Osteoblast (primary cell): ENCODE measurements around the gene SIGLEC10. TPM values are rescaled to one million over a fixed set of nuclear protein-coding genes. Genes with fewer than 3 reads are reported as not detected.

Experiments used
- DNase-seq: peaks from one replicate; pipeline ENCODE4 v3.0.0; 2011; ENCODE audit warnings: low spot score, mixed read lengths; ENCODE audit not compliant: insufficient read length; ENCODE audit errors: missing footprints
- H2AFZ ChIP-seq: 2 replicates; pipeline ENCODE4 v1.6.0; 2011; ENCODE audit warnings: mild to moderate bottlenecking, low read length
- H3K27ac ChIP-seq: 2 replicates; pipeline ENCODE4 v1.5.1; 2011; ENCODE audit warnings: mild to moderate bottlenecking, low read depth, low read length, moderate library complexity
- H3K27me3 ChIP-seq: 2 replicates; pipeline ENCODE4 v1.6.0; 2012; ENCODE audit warnings: mild to moderate bottlenecking, control low read depth, inconsistent platforms, low read length, moderate library complexity; ENCODE audit not compliant: insufficient read depth
- H3K36me3 ChIP-seq: 2 replicates; pipeline ENCODE4 v1.5.1; 2011; ENCODE audit warnings: mild to moderate bottlenecking, low read length, control low read depth, moderate library complexity; ENCODE audit not compliant: insufficient read depth
- H3K4me1 ChIP-seq: 2 replicates; pipeline ENCODE4 v1.5.1; 2011; ENCODE audit warnings: mild to moderate bottlenecking, low read length, control low read depth, moderate library complexity; ENCODE audit not compliant: insufficient read depth
- H3K4me2 ChIP-seq: 2 replicates; pipeline ENCODE4 v1.6.0; 2011; ENCODE audit warnings: mild to moderate bottlenecking, low read length; ENCODE audit not compliant: insufficient read depth
- H3K4me3 ChIP-seq: fragments of 200-600 bp; sonication (generic); 3 replicates; pipeline ENCODE4 v1.5.1; 2012; ENCODE audit warnings: mild to moderate bottlenecking, low read length, inconsistent platforms; ENCODE audit not compliant: insufficient read depth
- H3K79me2 ChIP-seq: 2 replicates; pipeline ENCODE4 v1.6.0; 2012; ENCODE audit warnings: mild to moderate bottlenecking, low read length, control low read depth, inconsistent platforms; ENCODE audit not compliant: insufficient read depth
- H3K9me3 ChIP-seq: 2 replicates; pipeline ENCODE4 v1.5.1; 2011; ENCODE audit warnings: low read depth, low read length, control low read depth
- H4K20me1 ChIP-seq: 2 replicates; pipeline ENCODE4 v1.6.0; 2012; ENCODE audit warnings: mild to moderate bottlenecking, low read length, control low read depth; ENCODE audit not compliant: insufficient read depth
- total RNA-seq: library from RNA; depleted of rRNA; stranded (reverse); fragments of >200 nt; gene quantifications from 2 replicates; pipeline ENCODE4 v1.2.3, GENCODE V29; 2012
- TF ChIP-seq, protein P1 (sequence below): IDR thresholded peaks from 2 replicates; pipeline ENCODE4 v1.5.1; 2011; ENCODE audit warnings: mild to moderate bottlenecking, low read depth, low read length, moderate library complexity; ENCODE audit errors: extremely low read depth

Gene SIGLEC10
- total RNA-seq, 1 donor: not detected

DNA sequence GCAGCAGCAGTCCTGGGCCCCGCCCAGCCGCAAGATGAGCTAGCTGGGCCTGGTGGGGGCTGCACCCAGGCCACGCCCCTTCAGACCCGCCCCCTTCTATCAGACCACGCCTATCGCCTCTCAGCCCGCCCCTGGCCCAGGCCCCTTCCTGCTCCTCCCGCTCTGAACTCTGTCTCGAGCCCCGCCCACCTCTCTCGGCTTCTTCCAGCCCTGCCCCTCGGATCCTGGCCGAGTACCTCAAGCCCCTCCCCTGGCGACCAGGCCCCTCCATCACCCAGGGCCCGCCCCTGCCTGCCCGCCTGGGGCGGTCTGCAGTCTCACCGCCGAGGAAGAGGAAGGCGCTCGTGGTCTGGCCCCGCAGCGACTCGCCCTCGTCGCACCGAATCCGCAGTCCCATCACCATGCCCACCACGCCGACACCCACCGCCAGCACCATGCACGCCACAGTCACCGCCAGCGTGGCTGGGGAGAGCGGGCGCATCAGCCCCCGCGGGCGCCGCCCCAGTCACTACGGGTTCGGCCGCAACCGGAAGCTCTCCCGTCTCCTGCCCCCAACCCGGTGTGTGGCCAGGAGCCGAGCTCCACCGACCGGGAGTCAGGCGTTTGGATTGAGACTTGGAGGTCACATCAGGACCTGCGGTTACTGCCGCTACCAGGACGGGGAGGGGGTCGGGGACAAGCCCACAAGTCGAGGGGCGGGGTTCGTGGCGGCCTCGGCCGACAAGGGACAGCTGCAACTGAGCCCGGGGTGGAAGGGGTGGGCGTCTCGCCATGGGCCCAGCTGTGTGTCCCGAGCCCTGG is 49.7 kb downstream of the SIGLEC10 start:
- no peaks in the 10 kb centered on the region for H4K20me1 ChIP-seq
- H3K36me3 ChIP-seq: no peaks in the 10 kb centered on the region
- peak overlapping the region; percentile 99 for H3K4me3 ChIP-seq
- TF ChIP-seq, protein P1, sequence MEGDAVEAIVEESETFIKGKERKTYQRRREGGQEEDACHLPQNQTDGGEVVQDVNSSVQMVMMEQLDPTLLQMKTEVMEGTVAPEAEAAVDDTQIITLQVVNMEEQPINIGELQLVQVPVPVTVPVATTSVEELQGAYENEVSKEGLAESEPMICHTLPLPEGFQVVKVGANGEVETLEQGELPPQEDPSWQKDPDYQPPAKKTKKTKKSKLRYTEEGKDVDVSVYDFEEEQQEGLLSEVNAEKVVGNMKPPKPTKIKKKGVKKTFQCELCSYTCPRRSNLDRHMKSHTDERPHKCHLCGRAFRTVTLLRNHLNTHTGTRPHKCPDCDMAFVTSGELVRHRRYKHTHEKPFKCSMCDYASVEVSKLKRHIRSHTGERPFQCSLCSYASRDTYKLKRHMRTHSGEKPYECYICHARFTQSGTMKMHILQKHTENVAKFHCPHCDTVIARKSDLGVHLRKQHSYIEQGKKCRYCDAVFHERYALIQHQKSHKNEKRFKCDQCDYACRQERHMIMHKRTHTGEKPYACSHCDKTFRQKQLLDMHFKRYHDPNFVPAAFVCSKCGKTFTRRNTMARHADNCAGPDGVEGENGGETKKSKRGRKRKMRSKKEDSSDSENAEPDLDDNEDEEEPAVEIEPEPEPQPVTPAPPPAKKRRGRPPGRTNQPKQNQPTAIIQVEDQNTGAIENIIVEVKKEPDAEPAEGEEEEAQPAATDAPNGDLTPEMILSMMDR: no peak
- peak overlapping the region; percentile 100 for H3K4me2 ChIP-seq
- H3K79me2 ChIP-seq: peaks cover 27% of the 10 kb centered on the region
- no peaks in the 10 kb centered on the region for H3K9me3 ChIP-seq
- peak overlapping the region; percentile 70 for H3K27ac ChIP-seq
- H2AFZ ChIP-seq: peak overlapping the region; percentile 94
- peaks cover 34% of the 10 kb centered on the region for H3K4me1 ChIP-seq
- peak; percentile 99 for DNase-seq
- no peaks in the 10 kb centered on the region for H3K27me3 ChIP-seq

DNA sequence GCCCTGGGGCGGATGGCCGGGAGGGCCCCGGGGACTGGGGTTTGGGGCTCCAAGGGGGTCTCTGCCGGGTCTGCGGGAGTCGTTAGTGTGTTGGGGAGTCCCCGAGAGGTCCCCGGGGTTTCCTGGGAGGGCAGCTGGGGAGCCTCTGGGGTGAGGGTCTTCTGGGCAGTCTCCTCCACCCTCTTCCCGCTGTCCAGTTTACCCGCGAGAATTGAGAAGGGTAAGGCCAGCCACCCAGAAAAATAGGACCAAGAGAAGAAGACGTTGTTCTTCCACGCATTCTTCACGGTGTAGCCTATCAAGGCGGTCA is 50.2 kb downstream of the SIGLEC10 start:
- no peaks in the 10 kb centered on the region for H3K36me3 ChIP-seq
- no peaks in the 10 kb centered on the region for H4K20me1 ChIP-seq
- H2AFZ ChIP-seq: peak overlapping the region; percentile 94
- peak overlapping the region; percentile 99 for H3K4me3 ChIP-seq
- TF ChIP-seq, protein P1: no peak
- H3K9me3 ChIP-seq: no peaks in the 10 kb centered on the region
- H3K27ac ChIP-seq: peak overlapping the region; percentile 70
- peak overlapping the region; percentile 100 for H3K4me2 ChIP-seq
- peak; percentile 62 for DNase-seq
- H3K4me1 ChIP-seq: peaks cover 39% of the 10 kb centered on the region
- no peaks in the 10 kb centered on the region for H3K27me3 ChIP-seq
- H3K79me2 ChIP-seq: peaks cover 30% of the 10 kb centered on the region

DNA sequence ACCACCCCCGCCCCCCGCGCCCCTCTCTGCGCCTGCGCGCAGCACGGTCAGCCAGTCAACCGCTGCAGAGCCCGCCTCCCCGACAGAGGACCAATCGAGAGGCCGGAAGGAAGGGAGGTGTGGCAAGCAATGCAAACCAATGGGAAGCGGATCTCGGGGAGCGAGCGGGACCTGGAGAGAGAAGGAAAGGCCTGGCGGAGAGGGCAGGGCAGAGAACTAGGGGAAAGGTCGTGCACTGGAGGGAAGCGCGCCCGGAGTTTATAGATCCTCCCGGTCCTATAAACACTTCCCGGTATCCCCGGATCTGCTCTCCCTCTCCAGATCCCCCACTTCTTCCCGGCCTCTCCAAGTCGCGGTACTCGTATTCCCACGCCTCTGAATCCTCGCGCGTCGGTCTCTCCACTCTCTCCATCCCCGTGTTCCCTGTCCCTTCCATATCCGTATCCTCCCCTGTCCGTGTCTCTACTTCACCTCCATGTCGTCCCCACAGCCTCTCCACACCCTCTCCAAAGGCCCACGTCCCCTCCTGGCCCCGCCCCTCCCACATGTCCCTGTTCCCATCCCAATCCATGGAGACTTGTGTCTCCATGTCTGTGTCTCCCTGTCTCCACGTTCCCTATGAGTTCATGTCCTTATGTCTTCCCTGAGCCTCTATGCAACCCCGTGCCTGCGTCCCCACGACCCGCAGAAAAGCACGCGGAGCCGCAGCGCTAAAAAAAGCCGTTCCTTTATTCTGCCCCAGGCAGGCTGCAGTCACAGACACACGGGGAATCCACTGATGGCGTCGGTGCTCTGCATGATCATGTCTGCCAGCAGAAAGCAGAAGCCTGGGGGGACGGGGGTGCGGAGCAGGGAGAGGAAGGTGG is 50.8 kb downstream of the SIGLEC10 start:
- TF ChIP-seq, protein P1: no peak
- Histone ChIP-seq H3K4me2 (peak overlapping the region; percentile 100), H2AFZ (peak overlapping the region; percentile 94), H3K4me1 (peaks cover 42% of the 10 kb centered on the region), H3K79me2 (peaks cover 35% of the 10 kb centered on the region), H3K36me3 (no peaks in the 10 kb centered on the region), H3K27ac (peak overlapping the region; percentile 70), H3K27me3 (no peaks in the 10 kb centered on the region), H4K20me1 (no peaks in the 10 kb centered on the region), H3K4me3 (peak overlapping the region; percentile 99), H3K9me3 (no peaks in the 10 kb centered on the region)
- DNase-seq: peak; percentile 99

DNA sequence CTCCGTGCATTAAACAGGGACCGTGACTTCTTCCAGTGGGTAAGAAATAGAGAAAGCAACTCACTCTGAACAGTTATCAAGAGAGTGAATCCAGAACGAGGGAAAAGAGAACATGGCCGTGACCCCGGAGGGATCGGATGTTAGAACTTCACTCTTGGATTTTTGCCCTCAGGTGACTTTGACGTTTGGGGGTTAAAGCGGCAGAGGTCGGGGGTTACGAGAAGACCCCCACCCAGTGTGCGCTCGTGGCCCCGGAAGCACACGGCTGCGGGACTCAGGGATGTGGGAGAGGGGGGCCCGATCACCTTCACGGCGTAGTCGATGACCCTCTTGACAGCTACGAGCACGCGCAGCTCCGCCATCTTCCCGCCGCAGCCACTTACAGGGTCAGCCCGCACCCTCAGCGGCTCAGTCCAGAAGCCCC is 51.5 kb downstream of the SIGLEC10 start, which contains the start of gene ETFB:
TSS of gene ETFB (minus strand) at position 424 of the 424 bp plus-strand sequence. CDS start at position 362, 62 bp downstream.
- Histone ChIP-seq H4K20me1 (no peaks in the 10 kb centered on the region), H3K9me3 (no peaks in the 10 kb centered on the region), H3K36me3 (no peaks in the 10 kb centered on the region), H3K4me3 (peak within 1 kb of the TSS; percentile 99), H3K79me2 (peaks cover 39% of the 10 kb centered on the region), H3K27me3 (no peaks in the 10 kb centered on the region), H3K4me1 (peaks cover 42% of the 10 kb centered on the region), H3K27ac (peak within 1 kb of the TSS; percentile 98), H2AFZ (peak within 1 kb of the TSS; percentile 94), H3K4me2 (peak within 1 kb of the TSS; percentile 100)
- TF ChIP-seq, protein P1: no peak
- DNase-seq: no peak
